GM18498 (cell line): Measurements from ENCODE around the gene TUSC2.
A peak's percentile ranks its signal among the peaks of the same experiment; 100 is the strongest.

Experiments
- ATAC-seq: cut with Tn5 transposase; IDR thresholded peaks from one replicate; pipeline ENCODE4 v1.9.1; 2021; ENCODE audit warnings: mild to moderate bottlenecking, moderate library complexity; ENCODE audit not compliant: unreplicated experiment

TUSC2 gene

GRCh38 chr3:50354850-50355249 lies 26.8 kb upstream of the TUSC2 start:
- ATAC-seq: no peak

- ATAC-seq: no peak
Measured at GRCh38 chr3:50354186-50354764, 26.3 kb upstream of the TUSC2 start.

GRCh38 chr3:50353245-50354004 lies 25.4 kb upstream of the TUSC2 start:
- ATAC-seq: no peak

- ATAC-seq: no peak
Measured at GRCh38 chr3:50352781-50353180, 24.8 kb upstream of the TUSC2 start.

GRCh38 chr3:50351323-50351697 lies 23.3 kb upstream of the TUSC2 start:
- ATAC-seq: no peak

GRCh38 chr3:50350527-50351322 lies 22.7 kb upstream of the TUSC2 start, which contains the start of the genes CYB561D2 and NPRL2:
TSS of gene CYB561D2 (plus strand) at chr3:50350862. CDS start at chr3:50351434, 572 bp downstream.
TSS of gene NPRL2 (minus strand) at chr3:50350775. CDS start at chr3:50350652, 123 bp downstream.
- ATAC-seq: peak; percentile 85

GRCh38 chr3:50350213-50350526 lies 22.1 kb upstream of the TUSC2 start:
- no peak for ATAC-seq

- ATAC-seq: no peak
Measured at GRCh38 chr3:50347187-50347813, 19.3 kb upstream of the TUSC2 start.

- ATAC-seq: no peak
Measured at GRCh38 chr3:50345586-50346234, 17.7 kb upstream of the TUSC2 start, which contains the start of gene ZMYND10. TSS of gene ZMYND10 (minus strand) at chr3:50345732. CDS start at chr3:50345579, 153 bp downstream.

GRCh38 chr3:50345008-50345407 lies 17.0 kb upstream of the TUSC2 start:
- ATAC-seq: no peak

GRCh38 chr3:50342813-50343633 lies 15.0 kb upstream of the TUSC2 start:
- no peak for ATAC-seq

GRCh38 chr3:50341996-50342650 lies 14.1 kb upstream of the TUSC2 start:
- ATAC-seq: no peak

- no peak for ATAC-seq
Measured at GRCh38 chr3:50341537-50341936, 13.5 kb upstream of the TUSC2 start.

GRCh38 chr3:50340448-50341329 lies 12.7 kb upstream of the TUSC2 start, which contains the start of gene RASSF1:
TSS of gene RASSF1 (minus strand) at chr3:50340836. CDS start at chr3:50340805, 31 bp downstream.
- peak; percentile 13 for ATAC-seq

- ATAC-seq: no peak
Measured at GRCh38 chr3:50340147-50340447, 12.1 kb upstream of the TUSC2 start.

GRCh38 chr3:50339485-50340146 lies 11.6 kb upstream of the TUSC2 start:
- ATAC-seq: no peak

GRCh38 chr3:50338965-50339364 lies 10.9 kb upstream of the TUSC2 start:
- no peak for ATAC-seq
